ENCODE data around the gene KLHL26. TPM values are rescaled to one million over a fixed set of nuclear protein-coding genes. Genes with fewer than 3 reads are reported as not detected.

Gene KLHL26
- total RNA-seq, 1 donor from 2014 or later = 2.1 TPM

DNA sequence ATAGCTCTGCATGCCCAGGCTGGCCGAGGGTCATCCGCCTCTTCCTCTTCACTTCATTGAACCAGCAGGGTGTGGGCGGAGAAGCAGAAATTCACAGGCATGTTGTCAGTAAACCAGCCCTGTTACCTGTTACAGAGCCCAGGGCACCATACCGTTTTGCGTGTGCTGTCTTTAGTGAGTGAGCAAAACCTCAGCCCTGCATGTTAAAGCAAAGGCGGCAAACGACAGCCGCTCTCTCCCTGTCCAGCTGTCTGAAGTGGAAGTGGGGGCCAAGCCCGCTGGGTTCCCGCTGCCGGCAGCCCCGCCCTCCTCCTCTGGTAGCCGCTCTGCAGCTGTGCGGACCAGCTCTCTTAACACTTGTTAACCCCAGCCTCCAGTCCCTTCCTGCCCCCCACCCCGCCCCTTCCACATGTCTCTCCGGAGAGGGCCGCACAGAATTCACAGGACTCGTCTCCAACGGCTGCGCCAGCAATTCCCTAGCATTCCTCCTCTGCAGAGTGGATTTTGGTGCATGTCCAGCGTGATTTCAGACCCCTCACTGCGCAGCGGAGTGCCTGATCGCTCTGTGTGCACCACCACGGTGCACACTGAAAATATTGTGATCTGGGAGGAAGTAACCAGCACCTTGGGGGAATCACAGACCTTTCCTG lies 12.7 kb downstream of the KLHL26 start:
- DNase-seq = peak; percentile 68

DNA sequence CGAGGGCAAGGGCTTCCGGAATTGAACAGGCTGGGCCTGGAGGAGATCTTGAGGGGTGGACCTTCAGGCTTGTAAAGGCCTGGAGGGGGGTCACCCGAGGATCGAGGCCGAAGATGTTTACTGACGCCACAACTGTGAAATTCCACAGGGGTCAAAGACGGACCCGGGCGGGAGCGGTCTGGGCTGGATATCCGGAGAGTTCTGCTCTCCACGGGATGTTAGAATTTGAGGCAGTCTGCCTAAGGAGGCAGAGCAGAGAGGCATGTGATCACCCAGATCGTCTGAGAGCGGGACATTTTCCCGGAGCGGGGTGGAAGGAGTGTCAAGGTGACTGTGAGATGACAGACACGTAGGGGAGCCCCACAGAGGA lies 13.2 kb downstream of the KLHL26 start:
- no peak for DNase-seq

DNA sequence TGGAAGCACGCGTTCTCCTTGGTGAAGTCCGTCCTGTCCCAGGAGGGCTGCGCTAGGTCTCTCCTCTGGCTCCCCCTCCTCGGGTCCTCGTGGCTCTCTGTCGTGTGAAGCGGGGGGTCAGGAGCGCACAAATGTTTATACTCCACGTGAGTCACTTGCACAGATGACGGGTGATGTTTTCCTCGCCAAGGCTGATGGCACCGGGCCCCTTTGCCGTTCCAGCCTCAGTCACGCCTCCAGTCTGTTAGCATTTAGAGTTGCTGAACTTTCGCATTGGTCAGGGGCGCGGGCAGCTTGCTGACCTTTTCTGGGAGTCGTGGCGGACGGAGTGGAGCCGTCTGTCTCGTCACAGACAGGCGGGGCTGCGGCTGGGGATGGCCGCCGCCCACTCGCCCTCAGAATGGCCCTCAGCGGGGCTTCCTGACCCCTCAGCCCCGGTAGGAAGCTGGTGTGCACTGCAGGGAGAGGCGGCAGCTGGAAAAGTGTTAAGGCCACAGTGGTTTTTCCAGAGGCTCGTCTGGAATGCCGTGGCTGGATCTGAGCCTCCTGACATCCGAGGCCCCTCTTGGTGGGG lies 13.7 kb downstream of the KLHL26 start:
- no peak for DNase-seq

- no peak for DNase-seq
These were observed 14.5 kb downstream of the KLHL26 start for GRCh38 chr19:18651300-18651699.

DNA sequence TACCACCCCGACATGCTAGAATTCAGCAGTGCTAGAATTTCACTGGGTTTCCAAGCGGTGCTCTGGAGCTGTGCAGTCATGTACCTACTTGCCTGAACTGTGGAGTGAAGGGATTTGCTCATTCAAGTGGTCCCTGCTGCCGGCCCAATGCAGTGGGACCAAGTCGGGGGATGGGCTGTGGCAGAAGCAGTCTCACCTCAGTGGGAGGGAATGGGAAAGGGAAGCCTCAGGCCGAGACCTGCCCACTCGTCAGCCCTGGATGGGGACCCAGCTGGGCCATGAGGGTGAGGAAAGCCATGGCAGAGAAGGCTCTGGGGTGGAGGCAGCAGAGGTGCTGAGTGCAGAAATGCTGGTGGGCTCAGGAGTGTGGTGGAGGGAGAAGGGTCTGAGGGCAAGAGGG lies 14.9 kb downstream of the KLHL26 start:
- no peak for DNase-seq

DNA sequence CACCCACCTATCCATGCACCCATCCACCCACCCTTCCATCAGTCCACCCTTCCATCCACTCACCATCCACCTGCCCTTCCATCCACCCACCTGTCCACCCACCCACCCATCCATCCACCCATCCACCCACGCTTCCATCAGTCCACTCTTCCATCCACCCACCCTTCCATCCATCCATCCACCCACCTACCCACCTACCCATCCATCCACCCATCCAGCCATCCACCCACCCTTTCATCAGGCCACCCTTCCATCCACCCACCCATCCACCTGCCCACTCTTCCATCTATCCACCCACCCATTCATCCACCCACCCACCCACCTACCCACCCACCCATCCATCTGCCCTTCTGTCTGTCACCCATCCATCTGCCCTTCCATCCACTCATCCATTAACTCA lies 17.0 kb downstream of the KLHL26 start:
- DNase-seq = no peak

DNA sequence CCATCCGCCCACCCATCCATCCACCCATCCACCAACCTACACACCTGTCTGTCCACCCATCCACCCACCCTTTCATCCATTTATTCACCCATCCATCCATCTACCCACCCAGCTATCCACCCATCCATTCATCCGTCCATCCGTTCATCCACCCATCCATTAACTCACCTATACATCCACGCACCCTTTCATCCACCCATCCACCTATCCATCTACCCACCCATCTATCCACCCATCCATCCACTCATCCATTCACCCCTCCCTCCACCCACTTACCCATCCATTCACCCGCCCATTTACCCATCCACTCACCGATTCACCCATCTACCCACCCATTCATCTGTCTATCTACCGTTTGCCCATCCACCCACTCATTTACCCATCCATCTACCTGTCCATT lies 17.6 kb downstream of the KLHL26 start:
- DNase-seq = no peak

GRCh38 chr19:18655173-18655844 lies 18.5 kb downstream of the KLHL26 start:
- no peak for DNase-seq

DNA sequence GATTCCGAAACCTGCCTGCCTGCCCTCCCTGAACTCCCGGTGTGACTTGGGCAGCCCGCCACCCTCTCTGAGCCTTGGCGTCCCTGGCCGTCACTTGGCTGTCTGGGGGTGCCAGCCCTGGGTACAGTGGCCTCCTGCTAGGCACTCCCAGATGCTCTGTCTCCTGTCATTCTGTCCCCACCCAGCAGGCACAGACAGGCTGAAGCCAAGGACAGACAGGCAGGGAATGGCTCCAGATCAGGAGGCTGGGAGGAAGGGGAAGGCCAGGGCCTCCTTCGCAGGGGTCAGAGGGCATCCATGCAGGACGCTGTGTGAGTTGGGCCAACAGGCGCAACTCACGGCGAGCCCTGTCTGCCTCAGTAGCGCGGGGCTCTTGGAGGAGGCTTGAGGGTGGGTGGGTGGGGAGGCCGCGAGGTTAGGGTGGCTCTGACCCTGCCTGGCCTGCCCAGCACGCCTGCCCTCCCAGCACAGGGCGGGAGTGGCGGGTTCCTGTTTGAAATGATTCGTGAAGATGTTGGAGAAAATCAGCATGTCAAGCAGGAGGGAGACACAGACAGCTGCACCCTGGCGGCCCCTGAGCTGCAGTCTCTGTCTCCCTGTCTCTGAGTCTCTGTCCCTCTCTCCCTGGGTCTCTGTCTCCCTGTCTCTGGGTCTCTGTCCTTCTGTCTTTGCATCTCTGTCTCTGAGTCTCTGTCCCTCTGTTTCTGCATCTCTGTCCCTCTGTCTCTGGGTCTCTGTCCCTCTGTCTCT lies 19.7 kb downstream of the KLHL26 start:
- DNase-seq = no peak

- no peak for DNase-seq
These were observed 20.9 kb downstream of the KLHL26 start for GRCh38 chr19:18657590-18658365.

DNA sequence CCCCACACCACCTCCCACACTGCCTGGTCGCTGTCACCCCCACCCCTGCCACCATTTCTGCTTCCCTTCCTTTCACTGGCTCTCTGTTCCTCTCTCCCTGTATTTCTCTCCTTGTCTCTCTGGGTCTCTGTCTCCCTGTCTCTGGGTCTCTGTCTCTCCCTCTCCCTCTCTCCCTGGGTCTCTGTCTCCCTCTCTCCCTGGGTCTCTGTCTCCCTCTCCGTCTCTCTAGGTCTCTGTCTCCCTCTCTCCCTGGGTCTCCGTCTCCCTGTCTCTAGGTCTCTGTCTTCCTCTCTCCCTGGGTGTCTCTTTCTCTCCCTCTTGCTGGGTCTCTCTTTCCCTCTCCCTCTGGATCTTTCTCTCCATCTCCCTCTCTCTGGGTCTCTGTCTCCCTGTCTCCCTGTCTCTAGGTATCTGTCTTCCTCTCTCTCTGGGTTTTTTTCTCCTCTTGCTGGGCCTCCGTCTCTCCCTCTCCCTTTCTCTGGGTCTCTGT lies 21.6 kb downstream of the KLHL26 start:
- DNase-seq = no peak

DNA sequence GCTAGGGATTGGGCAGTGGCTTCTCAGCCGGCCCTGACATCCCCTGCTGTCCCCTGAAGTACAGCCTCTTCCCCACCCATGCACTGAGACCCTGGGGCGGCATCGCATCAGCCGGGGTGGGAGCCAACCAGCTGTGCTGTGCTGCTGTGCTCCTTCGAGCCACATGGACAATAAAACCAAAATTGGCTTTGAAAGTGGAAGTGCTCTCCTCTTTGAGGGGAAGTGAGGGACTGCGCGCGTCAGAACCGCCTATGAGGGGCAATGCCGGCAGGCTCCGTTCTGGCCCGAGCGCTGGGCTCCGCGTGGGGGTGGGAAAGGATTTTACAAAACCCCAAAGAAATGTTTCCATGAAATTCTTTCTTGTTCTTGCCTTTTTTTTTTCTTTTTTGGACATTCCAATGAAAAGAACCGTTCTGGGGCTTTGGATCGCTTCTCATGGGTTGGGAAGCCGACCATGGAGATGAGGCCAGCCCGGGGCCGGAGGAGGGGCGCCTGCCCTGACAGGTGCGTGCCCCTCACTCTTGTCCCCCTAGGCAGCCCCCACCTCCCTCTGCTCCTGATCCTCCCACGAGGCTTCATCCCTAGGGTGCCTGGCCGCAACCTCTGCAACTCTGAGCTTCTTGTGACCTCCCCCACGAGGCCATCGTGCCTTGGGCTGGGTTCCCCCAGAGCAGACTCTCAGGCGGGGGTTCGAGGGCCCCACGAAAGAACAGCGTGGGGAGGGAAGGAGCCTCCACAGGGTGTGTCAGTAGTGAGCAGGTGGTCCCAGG lies 22.6 kb downstream of the KLHL26 start:
- peak; percentile 42 for DNase-seq

- no peak for DNase-seq
These were observed 23.5 kb downstream of the KLHL26 start for GRCh38 chr19:18660051-18660910.

DNA sequence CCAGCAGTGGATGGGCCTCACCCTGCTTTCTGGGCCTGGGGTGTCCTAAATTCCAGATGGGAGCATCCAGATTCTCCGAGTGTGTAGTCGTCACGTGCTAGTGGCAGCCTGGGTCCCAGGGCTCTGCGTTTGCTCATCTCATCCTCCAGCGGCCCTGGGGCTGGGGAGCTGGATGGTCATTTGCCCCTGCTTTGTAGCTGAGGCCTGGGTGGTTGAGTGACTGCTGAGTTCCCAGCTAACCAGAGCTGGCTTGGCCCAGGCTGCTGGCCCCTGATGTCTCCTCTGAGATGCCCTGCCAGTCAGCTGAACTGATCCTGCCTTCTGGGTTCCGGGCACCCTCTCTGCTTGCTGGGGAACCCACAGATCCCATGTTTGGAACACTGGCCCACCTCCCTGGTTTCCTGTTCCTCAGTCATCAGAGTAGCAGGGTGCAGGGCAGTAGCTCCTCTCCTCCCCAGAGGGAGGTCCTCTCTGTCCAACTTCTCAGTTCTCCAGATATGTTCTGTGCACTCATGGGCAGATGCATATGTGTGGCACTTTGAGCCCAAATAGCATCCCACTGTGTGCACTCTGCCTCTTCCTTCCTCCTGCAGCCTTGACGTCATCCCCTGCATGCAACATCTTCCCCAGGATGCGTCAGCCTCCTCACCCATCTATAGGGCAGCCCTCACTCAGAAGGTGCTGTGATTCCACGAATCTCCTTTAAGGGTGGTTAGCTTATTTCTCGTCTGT lies 24.3 kb downstream of the KLHL26 start:
- no peak for DNase-seq

- no peak for DNase-seq
These were observed 26.3 kb downstream of the KLHL26 start for GRCh38 chr19:18662972-18663732.

DNA sequence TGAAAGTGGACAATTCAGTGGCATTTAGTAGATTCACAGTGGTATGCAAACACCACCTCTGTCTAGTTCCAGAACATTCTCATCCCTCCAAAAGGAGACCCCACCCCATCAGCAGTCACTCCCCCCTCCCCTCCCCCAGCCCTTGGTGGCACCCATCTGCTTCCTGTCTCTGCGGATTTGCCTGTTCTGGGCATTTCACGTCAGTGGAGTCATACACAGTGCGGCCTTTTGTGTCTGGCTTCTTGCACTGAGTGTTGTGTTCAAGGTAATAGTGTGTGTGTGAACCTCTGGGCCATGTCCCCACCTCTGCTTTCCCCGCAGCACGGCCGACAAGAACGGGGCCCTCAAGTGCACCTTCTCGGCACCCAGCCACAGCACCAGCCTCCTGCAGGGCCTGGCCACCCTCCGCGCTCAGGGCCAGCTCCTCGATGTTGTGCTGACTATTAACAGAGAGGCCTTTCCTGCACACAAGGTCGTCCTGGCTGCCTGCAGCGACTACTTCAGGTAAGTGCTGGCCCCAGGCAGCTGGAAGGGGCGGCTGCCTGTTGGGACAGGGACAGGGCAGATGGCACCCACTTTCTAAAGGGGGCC lies 27.2 kb downstream of the KLHL26 start:
- DNase-seq = no peak

DNA sequence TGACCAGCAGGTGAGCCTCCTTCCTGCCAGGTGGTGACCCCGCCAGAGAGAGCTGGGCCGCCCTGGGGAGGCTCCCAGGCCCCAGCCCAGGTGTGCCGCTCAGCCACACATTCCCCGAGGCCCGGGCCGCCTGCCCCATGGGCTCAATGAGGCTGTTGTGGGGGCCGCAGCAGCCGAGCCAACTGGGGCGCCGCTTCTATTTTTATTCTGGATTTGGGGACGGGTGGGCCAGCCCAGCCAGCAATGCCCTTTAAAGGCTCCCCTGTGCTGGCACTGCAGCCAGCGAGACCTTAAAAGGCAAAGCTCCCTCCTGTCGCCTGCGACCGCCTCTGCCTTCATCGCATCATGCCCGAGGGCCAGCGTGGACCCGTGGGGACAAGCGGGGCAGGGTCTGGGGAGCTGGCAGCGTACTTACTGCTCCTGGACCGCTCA lies 29.0 kb downstream of the KLHL26 start:
- no peak for DNase-seq

- DNase-seq = no peak
These were observed 29.5 kb downstream of the KLHL26 start for GRCh38 chr19:18666317-18666716.

Measured in skin of body (tissue), 2 donors.